A549 (cell line): ENCODE results near the gene INTS3. TPM values are rescaled to one million over a fixed set of nuclear protein-coding genes. Genes with fewer than 3 reads are reported as not detected.

Experiments
- ATAC-seq, 2 experiments: fragments of 200-7000 bp in 1 of 2; fragments of >200 bp in 1 of 2; cut with Nextera tagmentation in 1 of 2; cut with Tn5 transposase in 1 of 2; 3 replicates each; pipeline versions ENCODE4 v1.8.0 to v1.9.1; 2018 to 2020; ENCODE audit warnings: mild to moderate bottlenecking in 1 of 2, moderate library complexity in 1 of 2
- CTCF ChIA-PET: fragments of 300-600 bp; sonication (Branson Sonifier 250); formaldehyde crosslinking; extraction: SDS; loops from one replicate; lab custom pipeline; 2021; ENCODE audit warnings: antibody characterized with exemption, inconsistent platforms; lab: Yijun Ruan, JAX
- POLR2A ChIA-PET: fragments of 350-600 bp; formaldehyde crosslinking; extraction: SDS; loops from one replicate; lab custom pipeline; 2021; ENCODE audit warnings: antibody characterized with exemption, inconsistent platforms; lab: Yijun Ruan, JAX
- DNase-seq, 2 experiments: peaks; one replicate each; pipeline versions ENCODE4 v3.0.0 to v3.0.0-alpha.2; 2011 to 2016; ENCODE audit warnings: low read depth in 1 of 2, low spot score in 1 of 2
- FAIRE-seq: peaks from 2 replicates; lab custom pipeline; 2011; peaks lifted over from hg19 to GRCh38; lab: Jason Lieb, UNC
- H3K27ac ChIP-seq, 2 experiments: fragments of >200 bp; sonication (Bioruptor Twin); formaldehyde crosslinking; 3 replicates each; pipeline ENCODE4 v1.5.1; 2016 to 2017
- H3K4me1 ChIP-seq: fragments of >200 bp; sonication (Bioruptor Twin); formaldehyde crosslinking; 3 replicates; pipeline ENCODE4 v1.6.1; 2016
- H3K4me2 ChIP-seq: fragments of >200 bp; sonication (Bioruptor Twin); formaldehyde crosslinking; 3 replicates; pipeline ENCODE4 v1.6.1; 2016
- H3K4me3 ChIP-seq: fragments of >200 bp; sonication (Bioruptor Twin); formaldehyde crosslinking; 3 replicates; pipeline ENCODE4 v1.5.1; 2016
- H3K9me3 ChIP-seq: fragments of >200 bp; sonication (Bioruptor Twin); formaldehyde crosslinking; 3 replicates; pipeline ENCODE4 v1.6.1; 2016
- CBX2 ChIP-seq: fragments of 200-600 bp; sonication (generic); IDR thresholded peaks from 2 replicates; pipeline ENCODE4 v1.6.1; 2016; ENCODE audit warnings: low read depth, mild to moderate bottlenecking, borderline replicate concordance
- CBX8 ChIP-seq: fragments of 200-600 bp; sonication (generic); IDR thresholded peaks from 2 replicates; pipeline ENCODE4 v1.6.1; 2016
- CEBPB ChIP-seq, 2 experiments: fragments of >200 bp in 1 of 2; sonication (Bioruptor Twin) in 1 of 2; formaldehyde crosslinking in 1 of 2; IDR thresholded peaks; 2 replicates each; pipeline ENCODE4 v1.6.1; 2012 to 2016
- CHD2 ChIP-seq: fragments of 150-350 bp; IDR thresholded peaks from 2 replicates; pipeline ENCODE4 v1.6.1; 2014; ENCODE audit warnings: low read length; ENCODE audit not compliant: partially characterized antibody
- CHD4 ChIP-seq: fragments of 200-600 bp; sonication (generic); IDR thresholded peaks from 2 replicates; pipeline ENCODE4 v1.6.1; 2016; ENCODE audit warnings: antibody characterized with exemption, mild to moderate bottlenecking, borderline replicate concordance
- EHMT2 ChIP-seq: fragments of 200-600 bp; sonication (generic); IDR thresholded peaks from 2 replicates; pipeline ENCODE4 v1.6.1; 2016; ENCODE audit warnings: antibody characterized with exemption, low read depth, mild to moderate bottlenecking, moderate library complexity
- EP300 ChIP-seq, 2 experiments: fragments of >200 bp; sonication (Bioruptor Twin); formaldehyde crosslinking; IDR thresholded peaks; 2 replicates in 1 of 2; 3 replicates in 1 of 2; pipeline ENCODE4 v1.6.1; 2016 to 2017
- GATA3 ChIP-seq: IDR thresholded peaks from 2 replicates; pipeline ENCODE4 v1.6.1; 2012; ENCODE audit warnings: borderline replicate concordance
- HDAC2 ChIP-seq: fragments of 200-600 bp; sonication (generic); IDR thresholded peaks from 2 replicates; pipeline ENCODE4 v1.6.1; 2016
- HOXB13 ChIP-seq: fragments of 250-450 bp; sonication (Bioruptor Pico); IDR thresholded peaks from 2 replicates; pipeline ENCODE4 v1.5.0; 2020; ENCODE audit warnings: low read depth, mild to moderate bottlenecking, moderate library complexity
- HOXB5 ChIP-seq: fragments of 250-450 bp; sonication (Bioruptor Pico); IDR thresholded peaks from 2 replicates; pipeline ENCODE4 v1.5.0; 2020; ENCODE audit warnings: mild to moderate bottlenecking, moderate library complexity
- KDM5A ChIP-seq: fragments of 200-600 bp; sonication (generic); IDR thresholded peaks from 2 replicates; pipeline ENCODE4 v1.6.1; 2016; ENCODE audit warnings: antibody characterized with exemption, mild to moderate bottlenecking
- MAX ChIP-seq: IDR thresholded peaks from 2 replicates; pipeline ENCODE4 v1.6.1; 2012
- MAZ ChIP-seq: fragments of 150-350 bp; IDR thresholded peaks from 2 replicates; pipeline ENCODE4 v1.6.1; 2014; ENCODE audit warnings: antibody characterized with exemption, low read depth, low read length, borderline replicate concordance
- NPAS2 ChIP-seq: fragments of 250-450 bp; sonication (Bioruptor Pico); IDR thresholded peaks from 2 replicates; pipeline ENCODE4 v1.8.0; 2022; ENCODE audit warnings: mild to moderate bottlenecking, moderate library complexity, borderline replicate concordance
- NR3C1 ChIP-seq: fragments of >200 bp; sonication (Bioruptor Twin); formaldehyde crosslinking; IDR thresholded peaks from 3 replicates; pipeline ENCODE4 v1.6.1; 2017
- PHF8 ChIP-seq: fragments of 200-600 bp; sonication (generic); IDR thresholded peaks from 2 replicates; pipeline ENCODE4 v1.6.1; 2016; ENCODE audit warnings: low read depth, mild to moderate bottlenecking, antibody characterized with exemption, moderate library complexity, borderline replicate concordance
- RAD21 ChIP-seq, 2 experiments: fragments of >200 bp in 1 of 2; sonication (Bioruptor Twin) in 1 of 2; formaldehyde crosslinking in 1 of 2; IDR thresholded peaks in 1 of 2; conservative IDR thresholded peaks in 1 of 2; 2 replicates in 1 of 2; 3 replicates in 1 of 2; pipeline ENCODE4 v1.6.1; 2012 to 2018; ENCODE audit warnings: inconsistent platforms in 1 of 2
- RARB ChIP-seq: fragments of 250-450 bp; sonication (Bioruptor Pico); IDR thresholded peaks from 2 replicates; pipeline ENCODE4 v1.8.0; 2021; ENCODE audit warnings: mild to moderate bottlenecking, moderate library complexity
- RCOR1 ChIP-seq: fragments of 150-350 bp; IDR thresholded peaks from 2 replicates; pipeline ENCODE4 v1.6.1; 2014; ENCODE audit warnings: antibody characterized with exemption, low read length, low read depth
- REST ChIP-seq: fragments of 200-600 bp; sonication (generic); IDR thresholded peaks from 2 replicates; pipeline ENCODE4 v1.6.1; 2016; ENCODE audit warnings: antibody characterized with exemption, mild to moderate bottlenecking, moderate library complexity
- SMC3 ChIP-seq: fragments of >200 bp; sonication (Bioruptor Twin); formaldehyde crosslinking; IDR thresholded peaks from 3 replicates; pipeline ENCODE4 v1.6.1; 2018; ENCODE audit warnings: inconsistent platforms
- TP53 ChIP-seq: fragments of 250-450 bp; sonication (Bioruptor Pico); IDR thresholded peaks from 2 replicates; pipeline ENCODE4 v1.5.0; 2021; ENCODE audit warnings: mild to moderate bottlenecking, moderate library complexity
- USF2 ChIP-seq: fragments of 450-650 bp; IDR thresholded peaks from 2 replicates; pipeline ENCODE4 v1.6.1; 2014; ENCODE audit warnings: antibody characterized with exemption
- ZSCAN20 ChIP-seq: fragments of 250-450 bp; sonication (Bioruptor Pico); IDR thresholded peaks from 2 replicates; pipeline ENCODE4 v1.8.0; 2022; ENCODE audit warnings: mild to moderate bottlenecking, moderate library complexity
- WGBS: methylation state at CpG from one replicate; pipeline ENCODE4 v1.1.6; 2017; ENCODE audit errors: missing lambda C conversion rate; 5-methylcytosine and 5-hydroxymethylcytosine counted together
- polyA plus RNA-seq, 4 experiments: library from polyadenylated mRNA; depleted of rRNA in 3 of 4; stranded (reverse); fragments of >200 nt; fragmentation: RNase III in 1 of 4; extraction: RNeasy Plus Mini Kit Qiagen cat#74134 plus additional on column Dnase treatment in 1 of 4; gene quantifications; 2 replicates in 3 of 4; 3 replicates in 1 of 4; pipeline ENCODE4 v1.2.3, GENCODE V29; 2011 to 2017
- TF ChIP-seq, protein P1 (sequence below): fragments of >200 bp; sonication (Bioruptor Twin); formaldehyde crosslinking; IDR thresholded peaks from 2 replicates; pipeline ENCODE4 v1.6.1; 2016

INTS3 gene
- polyA plus RNA-seq, 2 of the 4 experiments (the other 2 are of a cell fraction) = 23.5 to 34.1 TPM

GRCh38 chr1:153805886-153806719, 78.3 kb downstream of the INTS3 start (continued):
- TF ChIP-seq REST (no peak), KDM5A (no peak), HDAC2 (no peak), GATA3 (no peak), RCOR1 (no peak)

DNA sequence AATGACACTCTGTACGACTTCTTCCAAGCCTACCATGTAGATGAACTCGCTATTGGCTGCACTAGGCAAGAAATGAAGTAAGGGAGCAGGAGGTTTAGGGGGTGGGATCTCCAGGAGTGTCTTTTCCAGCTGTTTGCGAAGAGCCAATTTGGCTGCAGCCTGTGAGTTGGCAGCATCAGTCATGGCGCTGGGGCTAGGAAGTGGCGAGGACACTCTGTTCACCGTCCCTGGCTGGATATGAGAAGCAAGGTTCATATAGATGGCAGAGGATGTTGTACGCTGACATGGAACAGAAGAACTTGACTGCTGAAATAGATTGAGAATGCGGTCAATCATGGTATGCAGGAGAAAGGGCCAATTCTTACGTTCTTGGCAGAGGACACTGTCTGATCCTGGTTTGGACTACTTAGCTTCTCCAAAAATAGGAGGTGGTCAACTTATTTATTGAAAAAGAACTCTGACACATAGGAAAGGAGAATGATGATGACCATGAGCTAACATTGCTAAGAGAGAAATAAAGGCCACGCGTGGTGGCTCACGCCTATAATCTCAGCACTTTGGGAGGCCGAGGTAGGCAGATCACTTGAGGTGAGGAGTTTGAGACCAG, 88.5 kb downstream of the INTS3 start:
- Histone ChIP-seq H3K9me3 (no peaks in the 10 kb centered on the region), H3K4me2 (no peak overlapping the region), H3K27ac (no peak overlapping the region), H3K4me1 (no peaks in the 10 kb centered on the region), H3K4me3 (no peak overlapping the region)
- no peak for TF ChIP-seq EP300 (IDR thresholded peaks at IDR 0.05)
- TF ChIP-seq HOXB5 (CRISPR knock-in tag) = no peak
- no peak for TF ChIP-seq HDAC2
- no peak for TF ChIP-seq CHD4
- no peak for TF ChIP-seq ZSCAN20 (CRISPR knock-in tag)
- TF ChIP-seq NR3C1 = no peak
- TF ChIP-seq NPAS2 = no peak
- TF ChIP-seq USF2 = no peak
- TF ChIP-seq HOXB13 (CRISPR knock-in tag) = no peak
- TF ChIP-seq PHF8 = no peak
- TF ChIP-seq MAZ = no peak
- no peak for ATAC-seq
- CTCF ChIA-PET = interaction anchor here (0.9 to 4.0 kb wide), 4 partner anchors 10 to 170 kb away, joined by 3 to 19 read pairs (median 4); partner anchors contain the start of gene RAB13
- no peak for DNase-seq
- FAIRE-seq = no peak
- POLR2A ChIA-PET = no interaction called here
- 94% methylated on average over 13 of the region's 13 CpGs for WGBS

DNA sequence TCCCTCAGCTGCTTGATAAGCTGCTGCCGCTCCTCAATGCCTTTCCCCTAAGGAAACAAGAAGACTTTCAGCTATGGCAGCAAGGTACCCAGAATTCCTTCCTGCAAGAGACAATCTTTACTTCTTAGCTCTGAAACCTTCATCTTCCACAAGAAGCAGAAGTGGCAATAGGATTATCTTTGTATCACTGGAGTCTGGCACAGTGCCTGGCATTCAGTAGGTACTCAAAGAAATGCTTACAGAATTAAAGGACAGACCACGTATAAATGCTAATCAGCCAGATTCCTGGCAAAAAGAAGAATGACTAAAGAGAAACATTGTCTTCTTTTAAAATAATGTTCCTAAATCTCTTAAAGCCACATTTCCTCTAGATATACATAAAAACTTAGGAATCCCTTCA, 91.0 kb downstream of the INTS3 start:
- Histone ChIP-seq H3K4me3 (no peak overlapping the region), H3K9me3 (no peaks in the 10 kb centered on the region), H3K4me2 (no peak overlapping the region), H3K4me1 (no peaks in the 10 kb centered on the region), H3K27ac (no peak overlapping the region)
- WGBS = 89% methylated on average over 2 of the region's 2 CpGs
- TF ChIP-seq SMC3 (no peak), CHD2 (no peak), CBX2 (no peak), CBX8 (no peak), TP53 (CRISPR knock-in tag) (no peak), RARB (CRISPR knock-in tag) (no peak), CEBPB (IDR thresholded peaks at IDR 0.05) (no peak), EHMT2 (no peak), MAX (no peak), HOXB5 (CRISPR knock-in tag) (no peak), PHF8 (no peak), RAD21 (conservative IDR thresholded peaks at IDR 0.05 in 1 of 2, IDR thresholded peaks at IDR 0.05 in 1 of 2) (no peak)
- TF ChIP-seq, protein P1, sequence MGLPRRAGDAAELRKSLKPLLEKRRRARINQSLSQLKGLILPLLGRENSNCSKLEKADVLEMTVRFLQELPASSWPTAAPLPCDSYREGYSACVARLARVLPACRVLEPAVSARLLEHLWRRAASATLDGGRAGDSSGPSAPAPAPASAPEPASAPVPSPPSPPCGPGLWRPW = no peak
- ATAC-seq (no peak), FAIRE-seq (no peak), DNase-seq (no peak)
- CTCF ChIA-PET = interaction anchor here (1.0 to 4.0 kb wide), 2 partner anchors 8 to 21 kb away, joined by 3 to 19 read pairs; no protein-coding TSS in a partner anchor
- POLR2A ChIA-PET = no interaction called here
